HG03354 (cell line): ENCODE measurements around the gene CD226.
A peak's percentile ranks its signal among the peaks of the same experiment; 100 is the strongest.
"Not testable (repeated sequence)": the region's sequence is repeated elsewhere in the genome, so short reads cannot be mapped to it uniquely, and the experiment has no call there.

Source experiments
- ATAC-seq: cut with Tn5 transposase; IDR thresholded peaks from one replicate; pipeline ENCODE4 v1.9.1; 2021; ENCODE audit warnings: mild to moderate bottlenecking; ENCODE audit not compliant: unreplicated experiment, poor library complexity, severe bottlenecking

Gene CD226

DNA sequence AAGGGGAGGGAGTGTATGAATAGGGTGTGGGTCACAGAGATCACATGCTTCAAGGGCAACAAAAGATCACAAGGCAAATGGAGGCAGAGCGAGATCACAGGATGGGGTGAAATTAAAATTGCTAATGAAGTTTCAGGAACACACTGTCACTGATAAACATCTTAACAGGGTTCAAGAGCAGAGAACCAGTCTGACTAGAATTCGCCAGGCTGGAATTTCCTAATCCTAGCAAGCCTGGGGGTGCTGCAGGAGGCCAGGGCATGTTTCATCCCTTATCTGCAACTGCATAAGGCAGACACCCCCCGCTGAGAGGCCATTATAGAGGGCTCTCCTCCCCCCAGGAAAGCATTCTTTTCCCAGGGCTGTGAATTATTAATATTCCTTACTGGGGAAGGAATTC, 68.6 kb downstream of the CD226 start:
- ATAC-seq, result not testable (repeated sequence)

DNA sequence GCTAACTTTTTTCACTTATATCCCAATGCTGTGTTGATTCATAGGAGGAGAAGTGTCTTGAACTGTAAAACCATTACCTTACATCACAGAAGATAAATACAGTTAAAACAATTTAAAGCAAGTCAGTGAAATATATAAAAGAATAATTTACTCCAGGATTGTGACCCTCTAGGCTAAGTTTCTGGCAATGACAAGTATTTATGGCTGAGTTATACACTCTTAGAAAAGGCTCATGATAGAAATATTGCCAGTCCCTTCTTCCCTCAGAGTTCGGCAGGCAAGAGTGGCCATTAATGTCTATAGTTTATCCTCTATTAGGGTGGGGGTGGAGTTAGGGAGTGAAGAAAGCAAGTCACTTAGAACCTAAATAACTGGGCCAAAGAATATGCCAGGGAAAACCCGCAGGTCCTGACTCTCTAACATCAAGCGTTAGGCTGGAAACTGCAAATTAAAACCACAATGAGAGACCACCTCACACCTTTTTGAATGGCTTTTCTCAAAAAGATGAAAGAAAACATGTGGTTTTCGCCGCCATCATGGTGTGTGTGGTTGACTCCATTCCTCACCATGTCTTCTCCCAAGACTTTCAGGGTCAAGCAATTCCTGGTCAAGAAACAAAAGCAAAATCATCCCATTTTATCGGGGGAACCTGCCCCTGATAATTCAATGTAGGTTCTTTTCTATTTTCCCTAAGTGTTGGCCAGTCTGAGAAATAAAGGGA, 69.3 kb downstream of the CD226 start:
- no peak for ATAC-seq

DNA sequence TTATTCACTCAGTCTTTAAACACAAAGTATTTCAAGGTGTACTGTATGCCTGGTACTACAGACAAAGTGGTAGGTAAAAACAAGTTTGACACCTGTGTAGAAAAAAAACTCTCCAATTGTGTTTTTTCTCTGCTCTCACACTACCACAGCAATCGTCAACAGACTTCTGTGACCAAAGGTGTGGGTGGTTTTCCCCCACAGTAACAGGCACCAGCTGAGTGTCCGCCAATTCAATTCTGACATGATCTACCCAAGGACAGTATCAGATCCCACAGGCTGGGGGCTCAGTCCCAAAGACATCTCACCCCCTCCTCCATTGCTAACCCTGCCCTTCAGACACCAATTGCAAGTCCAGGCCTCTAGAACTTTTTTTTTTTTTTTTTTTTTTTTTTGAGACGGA, 71.2 kb downstream of the CD226 start:
- no peak for ATAC-seq

DNA sequence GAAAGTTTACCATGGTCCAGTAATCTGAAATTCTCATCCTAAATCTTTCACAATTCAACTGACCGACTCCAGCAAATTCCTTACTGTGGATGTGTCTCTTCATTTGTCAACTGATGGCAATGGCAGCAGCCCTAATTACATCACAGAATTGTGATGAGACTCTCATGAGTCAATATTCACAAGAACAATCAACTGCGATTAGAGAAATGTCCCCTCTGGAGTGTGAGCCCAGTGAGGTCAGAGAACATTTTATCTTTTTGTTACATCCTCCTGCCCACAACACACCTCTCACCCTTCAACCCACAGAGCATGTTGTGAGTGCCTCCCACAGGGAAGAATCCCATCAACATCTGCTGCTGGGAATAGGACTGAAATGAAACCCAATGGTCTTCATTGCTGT, 73.6 kb downstream of the CD226 start:
- no peak for ATAC-seq

DNA sequence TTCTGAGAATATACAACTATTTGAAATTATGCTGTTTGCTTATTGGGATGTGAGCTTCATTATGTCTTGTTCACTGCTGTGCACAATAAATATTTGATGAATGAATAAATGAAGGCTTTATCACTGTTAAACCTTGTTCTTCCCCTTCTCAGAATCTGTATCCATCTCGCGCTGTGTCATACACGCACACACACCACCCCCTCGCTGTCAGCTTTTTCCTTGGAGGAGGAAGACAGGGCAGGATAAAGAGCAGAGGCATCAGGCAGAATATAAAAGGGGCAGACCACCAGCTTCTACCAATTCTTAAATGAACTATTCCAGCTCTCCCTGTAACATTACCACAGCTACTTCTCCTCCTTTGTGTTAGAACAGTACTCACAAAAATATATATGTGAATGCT, 75.0 kb downstream of the CD226 start:
- no peak for ATAC-seq

DNA sequence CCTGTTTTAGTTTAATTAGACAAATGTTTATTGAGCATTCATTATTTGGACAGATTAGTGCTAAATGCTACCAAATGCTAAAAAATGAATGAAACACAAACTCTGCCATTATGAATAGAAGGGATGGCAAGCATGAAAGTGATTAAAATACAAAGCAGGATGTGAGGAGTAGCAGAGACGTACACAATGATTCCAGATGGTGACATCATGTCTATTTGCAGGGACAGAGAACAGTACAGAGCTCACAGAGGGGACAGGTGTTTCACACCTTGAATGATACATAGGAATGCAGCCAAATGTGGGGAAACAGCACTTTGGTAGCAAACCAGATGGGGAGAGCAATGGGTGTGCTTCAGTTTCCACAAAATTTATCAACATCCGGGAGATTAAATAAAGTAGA, 76.3 kb downstream of the CD226 start:
- ATAC-seq, result no peak

DNA sequence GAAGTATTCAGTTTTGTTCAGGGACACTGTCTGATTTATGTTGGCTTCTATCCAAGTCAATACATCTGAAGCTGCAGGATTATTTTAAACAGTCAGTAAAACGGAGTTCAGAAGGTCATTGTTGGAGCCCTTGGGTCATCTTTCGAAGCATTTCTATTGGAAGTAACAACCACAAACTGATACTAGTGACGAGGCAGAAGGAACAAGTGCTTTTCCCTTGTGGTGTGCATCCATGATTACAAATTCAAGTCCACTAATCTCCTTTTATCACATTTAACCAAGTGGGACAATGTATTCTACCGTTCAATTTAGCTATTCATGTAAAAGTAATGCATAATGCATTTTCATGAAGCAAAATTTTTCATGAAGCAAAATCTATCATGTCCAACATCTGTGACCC, 76.9 kb downstream of the CD226 start:
- no peak for ATAC-seq

DNA sequence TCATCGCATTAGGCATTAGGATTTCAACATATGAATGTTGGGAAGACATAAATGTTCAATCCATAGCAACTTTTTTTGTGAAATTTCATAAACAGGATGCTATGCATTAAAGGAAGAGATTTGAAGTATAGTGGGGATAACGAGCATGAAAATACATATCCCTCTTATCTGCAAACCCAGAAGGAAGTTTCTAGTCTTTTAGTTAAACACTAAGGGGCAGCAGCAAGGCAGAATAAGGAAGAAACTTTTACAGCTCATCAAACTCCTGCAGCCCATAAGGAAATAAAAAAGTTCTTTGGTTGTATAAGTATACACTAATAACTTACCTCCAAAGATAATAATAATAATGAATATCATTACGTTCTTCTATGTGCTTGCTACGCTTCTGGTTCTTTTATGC, 81.5 kb downstream of the CD226 start:
- ATAC-seq, result no peak

DNA sequence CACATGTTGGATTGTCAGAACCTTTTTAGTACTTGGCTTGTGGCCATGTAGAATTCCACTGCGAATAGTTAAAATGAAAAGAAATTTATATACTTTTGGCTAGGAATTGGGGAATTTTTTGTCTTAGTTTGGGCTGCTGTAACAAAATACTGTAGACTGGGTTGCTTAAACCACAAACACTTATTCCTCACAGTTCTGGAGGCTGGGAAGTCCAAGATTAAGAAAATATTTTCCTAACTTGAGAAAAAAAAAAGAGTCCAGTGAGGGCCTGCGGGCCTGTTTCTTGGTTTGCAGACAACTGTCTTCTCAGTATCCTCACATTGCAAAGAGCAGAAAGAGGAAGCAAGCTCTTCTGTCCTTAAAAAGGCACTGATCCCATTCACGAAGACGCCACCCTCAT, 81.9 kb downstream of the CD226 start:
- no peak for ATAC-seq

DNA sequence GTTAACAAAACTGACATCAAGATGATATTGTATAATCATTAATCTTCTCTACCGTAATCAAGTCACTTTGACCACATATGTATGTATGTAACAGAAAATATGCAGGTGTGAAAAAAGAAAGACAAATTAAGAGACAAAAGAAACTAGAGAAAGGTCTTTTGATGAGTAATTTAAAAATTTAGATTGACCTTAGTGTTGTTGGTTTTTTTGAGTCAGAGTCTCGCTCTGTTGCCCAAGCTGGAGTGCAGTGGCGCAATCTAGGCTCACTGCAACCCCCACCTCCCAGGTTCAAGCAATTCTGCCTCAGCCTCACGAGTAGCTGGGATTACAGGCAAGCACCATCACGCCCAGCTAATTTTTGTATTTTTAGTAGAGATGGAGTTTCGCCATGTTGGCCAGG, 82.9 kb downstream of the CD226 start:
- ATAC-seq, result peak; percentile 90

DNA sequence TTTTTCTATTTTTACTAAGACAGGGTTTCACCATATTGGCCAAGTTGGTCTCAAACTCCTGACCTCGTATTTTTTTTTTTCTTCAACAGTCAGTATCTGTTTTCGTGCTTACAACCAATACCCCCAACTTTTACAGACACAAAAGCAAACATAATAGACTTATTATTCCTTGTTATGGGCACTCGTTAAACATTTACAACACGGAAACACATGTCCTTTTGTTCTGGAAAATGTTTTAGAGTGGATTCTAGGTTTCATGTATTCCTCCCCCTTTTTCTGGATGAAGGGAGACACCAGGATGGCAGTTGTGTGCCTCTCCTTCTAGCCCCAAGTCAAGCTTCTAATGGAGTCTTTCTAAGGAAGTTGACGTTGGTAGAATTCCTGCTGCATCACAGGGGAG, 88.8 kb downstream of the CD226 start:
- no peak for ATAC-seq

DNA sequence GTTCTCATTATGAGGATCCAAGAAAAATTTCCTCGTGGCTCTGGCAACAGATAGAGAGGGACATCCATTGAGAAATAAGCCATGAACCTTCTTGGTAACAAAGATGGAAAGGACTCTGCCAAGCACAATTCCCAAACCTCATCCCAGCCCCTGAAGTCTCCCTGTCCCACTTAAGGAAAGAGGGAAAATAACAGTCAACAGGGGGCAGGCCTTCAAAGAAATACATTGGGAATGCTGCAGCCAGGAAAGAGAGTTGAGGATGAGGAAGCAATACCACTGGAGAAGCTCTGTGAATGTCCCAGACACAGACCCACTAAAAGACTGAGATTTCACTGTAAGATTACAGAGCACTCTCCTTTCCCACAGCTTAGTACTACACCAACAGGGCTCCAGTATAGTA, 93.2 kb downstream of the CD226 start:
- no peak for ATAC-seq

DNA sequence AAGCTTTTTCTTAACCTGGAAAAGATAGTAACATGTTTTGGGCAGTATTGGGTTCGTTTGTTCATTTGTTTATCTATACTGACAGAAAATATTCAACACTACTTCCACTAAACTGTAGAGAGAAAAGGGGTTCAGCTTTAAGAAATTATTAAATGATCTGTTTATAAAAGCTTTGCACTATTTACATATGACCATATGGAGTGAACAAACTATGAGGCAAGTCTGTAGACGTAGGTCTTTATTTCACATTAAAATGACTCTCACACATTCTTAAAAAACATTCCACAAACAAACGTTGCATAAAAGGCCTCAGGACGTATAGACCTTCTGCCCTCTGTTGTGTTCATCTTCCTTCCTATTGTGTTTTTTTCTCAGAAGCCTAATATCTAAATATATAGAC, 94.6 kb downstream of the CD226 start:
- no peak for ATAC-seq

DNA sequence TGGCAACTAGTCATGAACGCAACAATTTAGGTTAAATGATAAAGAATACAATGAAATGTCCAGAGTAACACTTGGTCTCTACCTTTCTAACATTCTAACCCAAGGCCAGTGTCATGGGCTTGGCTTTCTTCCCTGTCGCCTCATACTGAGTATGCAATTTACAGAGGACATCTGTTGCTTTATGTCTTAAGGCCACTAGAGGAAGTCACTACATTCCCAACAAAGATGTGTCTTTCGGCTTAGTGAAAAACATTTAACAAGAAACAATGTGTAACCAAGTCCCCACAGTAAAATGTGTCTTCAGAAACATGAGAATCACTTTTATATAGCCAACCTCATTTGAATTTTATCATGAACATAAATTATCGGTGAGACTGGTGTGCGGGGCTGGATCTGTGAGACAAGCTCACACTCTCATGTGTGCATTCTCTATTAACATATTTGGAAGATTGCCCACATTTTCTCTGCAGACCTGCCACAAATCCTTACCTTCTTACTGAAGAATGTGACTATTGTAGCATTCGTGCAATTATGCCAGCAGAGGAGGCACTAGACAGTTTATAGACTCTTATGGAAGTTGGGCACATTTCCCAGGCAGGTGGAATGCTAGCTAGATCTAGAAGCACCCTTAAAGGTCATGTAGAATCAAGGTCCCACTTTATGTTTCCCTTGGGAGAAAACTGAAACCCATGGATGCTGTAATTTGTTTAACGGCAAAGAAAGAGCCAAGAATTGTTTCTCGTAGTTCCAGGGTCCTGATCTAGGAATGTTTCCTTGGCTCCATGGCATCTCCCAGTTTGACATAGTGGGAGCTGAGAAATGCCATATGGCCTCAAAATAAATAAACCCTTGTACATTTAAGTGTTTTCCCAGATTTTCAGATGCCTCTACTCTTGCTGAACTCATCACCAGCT, 101.8 kb downstream of the CD226 start:
- no peak for ATAC-seq

DNA sequence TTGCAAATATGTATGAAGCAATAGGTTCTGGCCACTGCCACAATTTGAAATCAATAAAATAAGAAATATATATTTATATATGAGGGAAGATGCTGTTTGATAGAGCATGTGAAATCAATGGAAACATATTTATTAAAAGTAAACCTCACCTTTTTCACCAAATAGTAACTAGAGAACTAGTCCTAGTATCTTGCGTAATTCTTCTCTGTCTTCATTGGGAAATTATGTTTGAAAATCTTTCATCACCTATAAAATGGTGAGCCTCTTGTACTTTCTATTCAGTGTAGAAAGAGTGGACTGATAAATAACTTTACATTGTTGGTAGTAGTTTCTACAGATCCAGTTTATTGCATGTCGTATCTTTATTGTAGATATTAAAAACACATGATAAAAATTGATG, 103.0 kb downstream of the CD226 start:
- ATAC-seq, result no peak

DNA sequence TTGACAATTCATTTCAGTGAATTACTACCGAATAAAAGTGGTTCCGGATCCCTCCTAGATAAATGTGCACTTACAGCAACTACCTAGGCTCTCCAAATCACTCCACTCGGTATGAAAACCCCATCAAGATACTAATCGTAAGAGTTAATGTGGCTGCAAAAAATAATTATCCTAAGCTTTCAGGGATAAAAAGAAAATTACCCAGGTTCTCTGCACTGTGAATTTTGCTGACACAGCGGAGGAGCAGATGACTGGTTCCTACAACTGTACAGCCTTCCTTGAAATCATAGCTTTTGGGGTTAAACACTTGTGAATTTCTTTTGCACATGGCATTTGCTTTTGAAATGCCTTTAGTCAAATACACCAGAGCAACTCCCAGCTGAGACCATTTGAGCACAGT, 104.7 kb downstream of the CD226 start:
- no peak for ATAC-seq

DNA sequence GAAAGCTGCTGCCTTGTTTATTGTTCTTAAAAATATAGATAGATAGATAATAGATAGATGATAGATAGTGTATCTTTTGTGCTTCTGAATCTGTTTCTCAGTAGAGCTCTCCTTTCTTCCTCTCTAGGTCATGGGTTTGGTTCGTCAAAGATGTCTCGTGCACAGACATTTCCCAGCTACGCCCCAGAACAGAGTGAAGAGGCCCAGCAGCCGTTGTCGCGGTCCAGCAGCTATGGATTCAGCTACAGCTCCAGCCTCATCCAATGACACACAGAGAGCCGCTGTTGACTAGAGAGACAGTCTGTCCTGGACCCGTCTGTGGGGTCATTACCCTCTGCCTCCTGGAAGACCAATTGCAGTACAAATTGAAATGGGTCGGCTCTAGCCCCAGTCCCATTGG, 106.6 kb downstream of the CD226 start:
- no peak for ATAC-seq

DNA sequence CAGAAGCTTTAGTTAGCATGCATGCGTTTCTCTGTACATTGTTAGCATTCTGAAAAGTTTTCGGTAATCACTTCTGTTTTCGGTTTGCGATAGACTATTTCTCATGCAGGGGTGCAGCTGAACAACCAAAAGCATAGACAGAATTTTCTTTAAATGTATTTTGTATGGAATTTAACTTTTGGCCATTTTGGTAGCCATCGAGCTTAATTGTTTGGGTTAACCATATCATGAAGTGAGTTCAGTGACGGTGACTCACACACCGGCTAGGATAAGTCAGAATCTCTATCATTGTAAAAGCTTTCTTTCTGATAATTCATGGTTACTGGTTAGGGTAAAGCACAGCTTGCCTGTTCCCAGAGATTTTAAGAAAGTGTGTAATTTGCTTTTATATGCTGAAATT, 107.2 kb downstream of the CD226 start:
- no peak for ATAC-seq

DNA sequence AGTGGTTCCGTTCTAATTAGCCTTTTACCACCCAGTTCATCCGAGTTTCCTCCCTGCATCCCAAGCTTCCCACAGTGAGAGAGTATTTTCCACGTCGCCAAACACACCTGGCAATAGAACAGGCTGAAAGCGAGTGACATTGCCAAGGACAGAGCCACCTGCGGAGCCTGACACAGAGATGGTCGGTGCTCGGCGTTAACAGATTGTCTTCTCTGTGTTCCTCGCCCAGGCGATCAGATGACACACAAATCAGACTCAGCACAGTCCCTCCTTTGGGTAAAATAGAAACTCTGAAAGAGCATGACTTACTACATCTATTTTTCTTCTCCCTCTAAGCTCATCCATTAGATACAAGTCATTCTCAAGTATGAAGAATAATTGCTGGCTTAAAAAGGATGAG, 107.7 kb downstream of the CD226 start:
- no peak for ATAC-seq

DNA sequence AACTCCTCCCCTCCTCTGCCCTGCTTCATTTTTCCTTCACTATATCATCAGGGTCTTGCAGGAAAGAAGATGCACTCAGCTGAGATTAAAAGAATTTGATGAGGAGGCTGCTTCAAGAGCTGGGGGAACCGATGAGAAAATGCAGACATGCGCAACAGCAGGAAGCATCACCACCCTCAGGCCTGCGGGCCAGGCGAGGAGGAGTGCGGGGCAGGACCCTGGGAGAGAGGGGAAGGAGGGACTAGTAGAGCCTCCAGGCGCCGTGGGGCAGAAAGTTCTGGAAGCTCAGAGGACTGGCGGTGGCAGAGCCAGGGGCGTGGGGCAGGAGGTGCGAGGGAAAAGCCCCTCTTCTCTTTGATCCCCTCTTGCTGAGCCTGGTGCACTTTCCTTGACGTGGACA, 108.2 kb downstream of the CD226 start:
- no peak for ATAC-seq
